Measurements from ENCODE around the gene PPIC. TPM values are rescaled to one million over a fixed set of nuclear protein-coding genes. Genes with fewer than 3 reads are reported as not detected.

The PPIC gene
- total RNA-seq, 1 donor from 2014 or later: 51.9 TPM

DNA sequence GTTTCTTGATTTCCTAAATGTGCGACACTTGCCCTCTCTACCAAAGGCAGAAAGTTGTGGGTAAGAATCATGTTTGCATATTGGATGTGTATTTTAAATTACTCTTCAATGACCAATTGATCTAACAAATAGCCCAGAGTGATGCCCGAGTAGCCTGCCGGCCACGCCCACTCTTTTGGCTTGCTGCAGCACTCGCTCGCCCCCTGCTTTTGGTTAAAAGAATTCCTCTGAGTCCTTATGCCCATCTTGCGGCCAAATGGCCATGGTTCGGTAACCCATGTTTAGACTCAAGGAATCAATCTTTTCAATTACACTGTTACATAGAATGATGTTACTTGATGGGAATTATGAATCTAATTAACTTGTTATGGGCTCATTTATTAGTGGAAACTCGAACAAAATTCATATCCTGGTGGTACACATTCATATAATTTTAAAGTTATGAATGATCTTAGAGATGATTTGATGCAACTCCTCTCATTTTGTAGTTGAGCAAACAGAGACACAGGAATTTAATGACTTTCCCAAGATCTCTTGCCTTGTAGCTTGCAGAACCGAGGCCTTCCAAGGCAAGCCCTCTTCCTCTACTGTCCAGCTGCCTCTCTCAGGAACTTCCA lies 36.5 kb downstream of the PPIC start:
- TF ChIP-seq, protein P1, sequence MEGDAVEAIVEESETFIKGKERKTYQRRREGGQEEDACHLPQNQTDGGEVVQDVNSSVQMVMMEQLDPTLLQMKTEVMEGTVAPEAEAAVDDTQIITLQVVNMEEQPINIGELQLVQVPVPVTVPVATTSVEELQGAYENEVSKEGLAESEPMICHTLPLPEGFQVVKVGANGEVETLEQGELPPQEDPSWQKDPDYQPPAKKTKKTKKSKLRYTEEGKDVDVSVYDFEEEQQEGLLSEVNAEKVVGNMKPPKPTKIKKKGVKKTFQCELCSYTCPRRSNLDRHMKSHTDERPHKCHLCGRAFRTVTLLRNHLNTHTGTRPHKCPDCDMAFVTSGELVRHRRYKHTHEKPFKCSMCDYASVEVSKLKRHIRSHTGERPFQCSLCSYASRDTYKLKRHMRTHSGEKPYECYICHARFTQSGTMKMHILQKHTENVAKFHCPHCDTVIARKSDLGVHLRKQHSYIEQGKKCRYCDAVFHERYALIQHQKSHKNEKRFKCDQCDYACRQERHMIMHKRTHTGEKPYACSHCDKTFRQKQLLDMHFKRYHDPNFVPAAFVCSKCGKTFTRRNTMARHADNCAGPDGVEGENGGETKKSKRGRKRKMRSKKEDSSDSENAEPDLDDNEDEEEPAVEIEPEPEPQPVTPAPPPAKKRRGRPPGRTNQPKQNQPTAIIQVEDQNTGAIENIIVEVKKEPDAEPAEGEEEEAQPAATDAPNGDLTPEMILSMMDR (IDR thresholded peaks at IDR 0.05; ENCODE audit: insufficient read depth, low read depth, low read length): peak; percentile 21
- no peak for TF ChIP-seq EZH2 (IDR thresholded peaks at IDR 0.05; ENCODE audit: insufficient read depth, low read length)
- H3K36me3 Mint-ChIP-seq (ENCODE audit: low read depth, unreplicated experiment): no peaks in the 10 kb centered on the region

DNA sequence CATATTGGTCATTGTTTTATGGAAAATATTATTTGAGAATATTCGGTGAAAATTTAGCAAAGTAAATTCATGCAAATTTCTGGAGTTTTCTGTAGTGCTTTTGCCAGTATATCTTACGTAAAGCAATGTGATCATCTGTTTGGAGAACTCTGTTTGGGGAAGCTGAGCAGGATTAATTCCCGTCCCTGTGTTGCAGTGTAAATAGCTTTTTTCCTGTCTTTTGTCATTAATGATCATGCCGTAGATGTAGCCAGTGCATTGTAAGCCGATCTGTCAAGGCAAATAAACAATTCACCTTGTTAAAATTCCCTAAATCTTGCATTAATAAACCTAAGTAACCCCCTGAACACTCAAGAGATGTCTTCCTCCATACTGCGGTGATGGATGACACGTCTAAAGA lies 39.2 kb downstream of the PPIC start:
- TF ChIP-seq, protein P1 (IDR thresholded peaks at IDR 0.05; ENCODE audit: insufficient read depth, low read depth, low read length): no peak
- TF ChIP-seq EZH2 (IDR thresholded peaks at IDR 0.05; ENCODE audit: insufficient read depth, low read length): no peak

More for the DNA sequence above, 36.5 kb downstream of the PPIC start:
- Histone ChIP-seq H4K20me1 (ENCODE audit: insufficient read depth, low read length) (peaks cover 2% of the 10 kb centered on the region), H3K79me2 (ENCODE audit: insufficient read depth, low read length) (no peaks in the 10 kb centered on the region), H3K27me3 (ENCODE audit: insufficient read depth, low read length) (no peaks in the 10 kb centered on the region), H3K36me3 (ENCODE audit: insufficient read depth, low read length) (no peaks in the 10 kb centered on the region), H3K9me3 (ENCODE audit: insufficient read depth, low read depth, low read length) (no peaks in the 10 kb centered on the region), H3K4me2 (ENCODE audit: low read length) (no peak overlapping the region), H3K4me1 (ENCODE audit: insufficient read depth, low read length) (no peaks in the 10 kb centered on the region), H3K9ac (ENCODE audit: low read length) (no peak overlapping the region), H3K4me3 (ENCODE audit: insufficient read depth, low read depth, low read length) (no peak overlapping the region), H2AFZ (ENCODE audit: low read depth, low read length) (no peak overlapping the region), H3K27ac (ENCODE audit: low read depth, low read length) (no peak overlapping the region)
- no peaks in the 10 kb centered on the region for H3K4me1 Mint-ChIP-seq (ENCODE audit: low read depth, unreplicated experiment)
- H3K4me3 Mint-ChIP-seq (ENCODE audit: unreplicated experiment): no peak overlapping the region
- H3K27ac Mint-ChIP-seq (ENCODE audit: unreplicated experiment): no peak overlapping the region
- no peaks in the 10 kb centered on the region for H3K27me3 Mint-ChIP-seq (ENCODE audit: low read depth, unreplicated experiment)
- H3K9me3 Mint-ChIP-seq (ENCODE audit: unreplicated experiment): no peaks in the 10 kb centered on the region
- FAIRE-seq: no peak
- peak; percentile 6 for DNase-seq (ENCODE audit: low read depth)

DNA sequence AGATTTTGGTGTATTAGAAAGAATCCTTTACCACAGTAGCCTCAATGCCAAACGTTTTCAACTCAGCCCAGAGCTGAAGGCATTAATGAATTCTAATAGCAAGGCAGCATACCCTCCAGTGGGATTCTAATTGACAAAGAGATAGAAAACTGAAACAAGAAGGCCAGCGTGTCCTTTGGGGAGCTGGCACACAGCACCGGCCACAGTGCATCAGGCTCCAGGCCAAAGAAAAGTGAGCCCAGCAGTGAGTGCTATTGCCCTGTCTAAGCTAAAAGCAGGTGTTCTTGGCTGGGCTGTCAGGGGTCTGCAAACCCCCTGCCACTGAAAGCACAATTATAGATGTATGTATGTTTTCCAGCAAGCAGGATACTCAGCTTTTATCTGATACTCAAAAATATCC lies 40.4 kb downstream of the PPIC start:
- H3K9ac ChIP-seq (ENCODE audit: low read length): no peak overlapping the region
- H3K27me3 ChIP-seq (ENCODE audit: insufficient read depth, low read length): no peaks in the 10 kb centered on the region
- H3K27ac ChIP-seq (ENCODE audit: low read depth, low read length): no peak overlapping the region
- Mint-ChIP-seq H3K4me3 (ENCODE audit: unreplicated experiment) (no peak overlapping the region), H3K4me1 (ENCODE audit: low read depth, unreplicated experiment) (no peaks in the 10 kb centered on the region), H3K9me3 (ENCODE audit: unreplicated experiment) (no peaks in the 10 kb centered on the region), H3K27me3 (ENCODE audit: low read depth, unreplicated experiment) (no peaks in the 10 kb centered on the region), H3K36me3 (ENCODE audit: low read depth, unreplicated experiment) (no peaks in the 10 kb centered on the region), H3K27ac (ENCODE audit: unreplicated experiment) (no peak overlapping the region)
- H3K4me3 ChIP-seq (ENCODE audit: insufficient read depth, low read depth, low read length): no peak overlapping the region
- TF ChIP-seq, protein P1 (IDR thresholded peaks at IDR 0.05; ENCODE audit: insufficient read depth, low read depth, low read length): no peak
- no peak for TF ChIP-seq EZH2 (IDR thresholded peaks at IDR 0.05; ENCODE audit: insufficient read depth, low read length)
- no peak overlapping the region for H3K4me2 ChIP-seq (ENCODE audit: low read length)
- FAIRE-seq (no peak), DNase-seq (ENCODE audit: low read depth) (no peak)
- H2AFZ ChIP-seq (ENCODE audit: low read depth, low read length): no peak overlapping the region
- no peaks in the 10 kb centered on the region for H3K9me3 ChIP-seq (ENCODE audit: insufficient read depth, low read depth, low read length)
- H3K79me2 ChIP-seq (ENCODE audit: insufficient read depth, low read length): no peaks in the 10 kb centered on the region
- peaks cover 4% of the 10 kb centered on the region for H4K20me1 ChIP-seq (ENCODE audit: insufficient read depth, low read length)
- no peaks in the 10 kb centered on the region for H3K4me1 ChIP-seq (ENCODE audit: insufficient read depth, low read length)
- no peaks in the 10 kb centered on the region for H3K36me3 ChIP-seq (ENCODE audit: insufficient read depth, low read length)

More for the DNA sequence above, 39.2 kb downstream of the PPIC start:
- Mint-ChIP-seq H3K4me1 (ENCODE audit: low read depth, unreplicated experiment) (no peaks in the 10 kb centered on the region), H3K27ac (ENCODE audit: unreplicated experiment) (no peak overlapping the region), H3K27me3 (ENCODE audit: low read depth, unreplicated experiment) (no peaks in the 10 kb centered on the region), H3K36me3 (ENCODE audit: low read depth, unreplicated experiment) (no peaks in the 10 kb centered on the region), H3K4me3 (ENCODE audit: unreplicated experiment) (no peak overlapping the region), H3K9me3 (ENCODE audit: unreplicated experiment) (no peaks in the 10 kb centered on the region)
- H4K20me1 ChIP-seq (ENCODE audit: insufficient read depth, low read length): peaks cover 4% of the 10 kb centered on the region
- H3K4me3 ChIP-seq (ENCODE audit: insufficient read depth, low read depth, low read length): no peak overlapping the region
- H3K27me3 ChIP-seq (ENCODE audit: insufficient read depth, low read length): no peaks in the 10 kb centered on the region
- no peak overlapping the region for H3K9ac ChIP-seq (ENCODE audit: low read length)
- H3K4me1 ChIP-seq (ENCODE audit: insufficient read depth, low read length): no peaks in the 10 kb centered on the region
- no peak overlapping the region for H3K27ac ChIP-seq (ENCODE audit: low read depth, low read length)
- no peak overlapping the region for H3K4me2 ChIP-seq (ENCODE audit: low read length)
- DNase-seq (ENCODE audit: low read depth) (no peak), FAIRE-seq (no peak)
- H2AFZ ChIP-seq (ENCODE audit: low read depth, low read length): no peak overlapping the region
- no peaks in the 10 kb centered on the region for H3K79me2 ChIP-seq (ENCODE audit: insufficient read depth, low read length)
- H3K36me3 ChIP-seq (ENCODE audit: insufficient read depth, low read length): no peaks in the 10 kb centered on the region
- no peaks in the 10 kb centered on the region for H3K9me3 ChIP-seq (ENCODE audit: insufficient read depth, low read depth, low read length)

Measured in astrocyte (in vitro differentiated cells and primary cell).